ENCODE results near the gene TBC1D5.
"Not testable (repeated sequence)": the region's sequence is repeated elsewhere in the genome, so short reads cannot be mapped to it uniquely, and the experiment has no call there.

Gene TBC1D5

DNA sequence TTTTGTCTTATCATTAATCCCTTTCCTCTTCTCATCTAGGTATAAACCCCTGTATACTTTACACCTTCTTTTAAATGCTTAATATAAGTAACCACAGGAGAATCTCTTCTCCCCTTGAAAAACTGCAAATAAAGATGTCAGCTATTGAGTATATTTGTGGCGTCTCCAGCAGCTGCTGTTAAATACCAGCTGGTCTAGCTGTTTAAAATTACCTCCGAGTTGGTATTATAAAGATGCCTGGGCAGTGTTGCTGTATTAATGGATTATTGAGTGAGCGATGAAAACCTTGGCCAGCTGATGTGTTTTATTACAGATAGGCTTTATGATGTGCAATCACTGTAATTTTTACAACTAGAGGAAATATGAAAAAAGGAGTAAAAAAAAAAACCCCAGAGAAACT lies 388.1 kb downstream of the TBC1D5 start:
- peaks cover 2% of the 10 kb centered on the region for H3K27me3 Mint-ChIP-seq (ENCODE audit: low read depth, poor library complexity)
- TF ChIP-seq, protein P1, sequence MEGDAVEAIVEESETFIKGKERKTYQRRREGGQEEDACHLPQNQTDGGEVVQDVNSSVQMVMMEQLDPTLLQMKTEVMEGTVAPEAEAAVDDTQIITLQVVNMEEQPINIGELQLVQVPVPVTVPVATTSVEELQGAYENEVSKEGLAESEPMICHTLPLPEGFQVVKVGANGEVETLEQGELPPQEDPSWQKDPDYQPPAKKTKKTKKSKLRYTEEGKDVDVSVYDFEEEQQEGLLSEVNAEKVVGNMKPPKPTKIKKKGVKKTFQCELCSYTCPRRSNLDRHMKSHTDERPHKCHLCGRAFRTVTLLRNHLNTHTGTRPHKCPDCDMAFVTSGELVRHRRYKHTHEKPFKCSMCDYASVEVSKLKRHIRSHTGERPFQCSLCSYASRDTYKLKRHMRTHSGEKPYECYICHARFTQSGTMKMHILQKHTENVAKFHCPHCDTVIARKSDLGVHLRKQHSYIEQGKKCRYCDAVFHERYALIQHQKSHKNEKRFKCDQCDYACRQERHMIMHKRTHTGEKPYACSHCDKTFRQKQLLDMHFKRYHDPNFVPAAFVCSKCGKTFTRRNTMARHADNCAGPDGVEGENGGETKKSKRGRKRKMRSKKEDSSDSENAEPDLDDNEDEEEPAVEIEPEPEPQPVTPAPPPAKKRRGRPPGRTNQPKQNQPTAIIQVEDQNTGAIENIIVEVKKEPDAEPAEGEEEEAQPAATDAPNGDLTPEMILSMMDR (IDR thresholded peaks at IDR 0.05), result no peak
- H3K36me3 Mint-ChIP-seq (ENCODE audit: low read depth), result peaks cover 4% of the 10 kb centered on the region
- no peaks in the 10 kb centered on the region for H3K9me3 Mint-ChIP-seq
- no peak for DNase-seq
- no peak overlapping the region for H3K27ac Mint-ChIP-seq
- H3K4me1 Mint-ChIP-seq, result no peaks in the 10 kb centered on the region
- no peak overlapping the region for H3K4me3 Mint-ChIP-seq

DNA sequence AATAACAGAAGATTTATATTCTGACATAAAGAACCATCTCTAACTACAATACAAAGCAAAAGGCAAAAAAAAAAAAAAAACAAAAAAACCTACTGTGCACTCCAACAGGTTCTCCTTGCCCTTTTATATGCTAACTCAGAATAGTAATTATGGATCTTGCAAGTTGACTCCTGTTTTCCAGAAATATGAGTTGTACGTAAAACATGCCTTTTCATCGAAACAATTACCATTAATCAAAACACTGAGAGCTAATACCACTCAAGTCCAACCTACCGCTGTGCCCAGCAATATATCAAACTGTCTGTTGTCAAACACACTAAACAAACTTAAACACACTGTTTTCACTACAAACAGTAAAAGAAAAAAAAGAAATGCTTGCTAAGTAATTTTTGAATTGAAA lies 389.8 kb downstream of the TBC1D5 start:
- peaks cover 4% of the 10 kb centered on the region for H3K36me3 Mint-ChIP-seq (ENCODE audit: low read depth)
- no peaks in the 10 kb centered on the region for H3K9me3 Mint-ChIP-seq
- no peak overlapping the region for H3K4me3 Mint-ChIP-seq
- no peak overlapping the region for H3K27ac Mint-ChIP-seq
- no peaks in the 10 kb centered on the region for H3K4me1 Mint-ChIP-seq
- no peak for DNase-seq
- H3K27me3 Mint-ChIP-seq (ENCODE audit: low read depth, poor library complexity), result peaks cover 2% of the 10 kb centered on the region
- TF ChIP-seq, protein P1 (IDR thresholded peaks at IDR 0.05), result no peak

DNA sequence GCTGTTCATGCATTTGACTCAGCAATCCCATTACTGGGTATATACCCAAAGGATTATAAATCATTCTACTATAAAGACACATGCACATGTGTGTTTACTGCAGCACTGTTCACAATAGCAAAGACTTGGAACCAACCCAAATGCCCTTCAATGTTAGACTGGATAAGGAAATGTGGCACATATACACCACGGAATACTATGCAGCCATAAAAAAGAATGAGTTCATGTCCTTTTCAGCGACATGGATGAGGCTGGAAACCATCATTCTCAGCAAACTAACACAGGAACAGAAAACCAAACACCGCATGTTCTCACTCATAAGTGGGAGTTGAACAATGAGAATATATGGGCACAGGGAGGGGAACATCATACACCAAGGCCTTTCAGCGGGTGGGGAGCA lies 391.2 kb downstream of the TBC1D5 start:
- H3K27me3 Mint-ChIP-seq (ENCODE audit: low read depth, poor library complexity); H3K9me3 Mint-ChIP-seq; H3K4me1 Mint-ChIP-seq; H3K36me3 Mint-ChIP-seq (ENCODE audit: low read depth); DNase-seq; H3K4me3 Mint-ChIP-seq; H3K27ac Mint-ChIP-seq: not testable (repeated sequence)

DNA sequence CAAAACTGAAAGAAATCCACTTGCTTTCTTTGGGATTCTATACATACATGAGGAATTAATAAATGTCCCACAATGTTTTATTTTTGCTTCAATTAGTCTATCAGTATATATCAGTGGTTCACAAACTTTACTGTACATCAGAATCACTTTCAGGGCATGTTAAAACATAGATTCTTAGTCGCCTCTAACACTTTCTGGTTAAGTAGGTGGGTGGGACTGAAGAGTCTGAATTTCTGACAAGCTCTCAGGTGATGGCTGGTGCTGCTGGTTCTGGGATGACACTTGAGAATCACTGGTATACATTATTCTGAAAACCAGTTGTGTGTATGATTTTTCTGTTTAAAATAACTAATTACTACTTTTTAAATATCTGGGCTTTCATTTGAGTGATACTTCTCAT lies 393.3 kb downstream of the TBC1D5 start:
- Mint-ChIP-seq H3K4me3 (no peak overlapping the region), H3K27ac (no peak overlapping the region), H3K9me3 (no peaks in the 10 kb centered on the region), H3K36me3 (ENCODE audit: low read depth) (peaks cover 4% of the 10 kb centered on the region), H3K27me3 (ENCODE audit: low read depth, poor library complexity) (no peaks in the 10 kb centered on the region), H3K4me1 (no peaks in the 10 kb centered on the region)
- TF ChIP-seq, protein P1 (IDR thresholded peaks at IDR 0.05), result no peak
- no peak for DNase-seq

DNA sequence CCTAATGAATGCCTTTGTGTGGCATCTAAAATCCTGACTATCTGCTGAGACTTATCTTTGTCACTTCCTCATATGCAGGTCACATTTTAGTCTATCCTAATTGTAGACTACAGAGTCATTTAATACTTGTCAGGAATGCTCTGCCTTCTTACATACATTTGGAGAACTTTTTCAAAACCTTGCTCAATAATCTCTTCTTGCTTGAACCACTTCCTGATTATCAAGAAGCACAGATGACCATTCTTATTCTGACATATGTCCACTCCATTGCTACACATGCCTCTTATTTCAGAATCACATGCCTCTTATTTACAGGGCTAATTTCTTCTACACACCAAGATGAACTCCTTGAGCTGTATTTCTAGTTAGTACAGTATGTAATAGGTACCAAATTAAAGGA lies 400.3 kb downstream of the TBC1D5 start:
- Mint-ChIP-seq H3K4me1 (no peaks in the 10 kb centered on the region), H3K27me3 (ENCODE audit: low read depth, poor library complexity) (peaks cover 4% of the 10 kb centered on the region), H3K9me3 (no peaks in the 10 kb centered on the region), H3K36me3 (ENCODE audit: low read depth) (peaks cover 5% of the 10 kb centered on the region), H3K4me3 (no peak overlapping the region), H3K27ac (no peak overlapping the region)
- TF ChIP-seq, protein P1 (IDR thresholded peaks at IDR 0.05), result no peak
- DNase-seq, result no peak

DNA sequence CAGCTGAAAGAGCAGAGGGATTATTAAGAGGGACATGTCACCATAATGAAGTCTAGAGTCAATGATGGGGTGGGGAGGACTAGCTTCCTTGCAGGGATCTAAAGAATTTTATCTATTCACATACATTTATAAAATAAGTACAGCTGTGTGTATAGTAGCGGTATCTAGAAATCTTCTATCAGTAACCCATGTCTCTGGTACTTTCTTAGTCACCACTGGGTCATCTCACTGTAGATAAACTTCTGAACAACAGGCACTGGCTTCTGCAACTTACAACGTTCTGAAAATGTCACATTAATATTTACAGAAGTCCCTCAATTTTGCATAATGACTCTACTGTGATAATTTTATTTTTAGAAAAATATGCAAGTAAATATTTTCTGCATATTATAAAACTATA lies 401.7 kb downstream of the TBC1D5 start:
- Mint-ChIP-seq H3K4me1 (no peaks in the 10 kb centered on the region), H3K4me3 (no peak overlapping the region), H3K27me3 (ENCODE audit: low read depth, poor library complexity) (peaks cover 4% of the 10 kb centered on the region), H3K36me3 (ENCODE audit: low read depth) (peaks cover 5% of the 10 kb centered on the region), H3K9me3 (no peaks in the 10 kb centered on the region), H3K27ac (no peak overlapping the region)
- DNase-seq, result no peak
- TF ChIP-seq, protein P1 (IDR thresholded peaks at IDR 0.05), result no peak

Measured in nephron progenitor cell (in vitro differentiated cells).